Panc1 (cell line): ENCODE data around the gene OVAAL.

Source experiments
- CTCF ChIP-seq: fragments of 450-650 bp; IDR thresholded peaks from 2 replicates; pipeline ENCODE4 v1.5.1; 2017; ENCODE audit warnings: mild to moderate bottlenecking
- POLR2AphosphoS5 ChIP-seq: IDR thresholded peaks from 2 replicates; pipeline ENCODE4 v1.6.1; 2012; ENCODE audit warnings: mild to moderate bottlenecking, low read depth, low read length, moderate library complexity

- TF ChIP-seq CTCF = peak; percentile 90
- no peak for TF ChIP-seq POLR2AphosphoS5
Measured at GRCh38 chr1:180515857-180516388, 42.8 kb upstream of the OVAAL start.
